Ovary (tissue), 3 donors: ENCODE data around the gene KCTD17.

ENCODE experiments used
- CTCF ChIP-seq, 3 donors: fragments of 450-650 bp in 2 of 3; fragments of 200-600 bp in 1 of 3; IDR thresholded peaks; one replicate each; pipeline versions ENCODE4 v1.5.1 to v1.8.0; 2016 to 2022; ENCODE audit warnings: antibody characterized with exemption in 3 of 3, mild to moderate bottlenecking in 1 of 3
- POLR2A ChIP-seq: fragments of 450-650 bp; IDR thresholded peaks from one replicate; pipeline ENCODE4 v1.6.1; 2017; ENCODE audit warnings: antibody characterized with exemption, mild to moderate bottlenecking, moderate library complexity
- donor health status: DM: no; HTN: no; CAD: no.

- no peak for TF ChIP-seq POLR2A
- no peak for TF ChIP-seq CTCF (IDR thresholded peaks at IDR 0.05)
Measured at GRCh38 chr22:37050913-37051312, 629 bp upstream of the KCTD17 start.
